HUES64 (cell line): Measurements from ENCODE around the gene PLEKHB2. TPM values are rescaled to one million over a fixed set of nuclear protein-coding genes. Genes with fewer than 3 reads are reported as not detected.
"Not testable (repeated sequence)": the region's sequence is repeated elsewhere in the genome, so short reads cannot be mapped to it uniquely, and the experiment has no call there.

ENCODE experiments used
- H3K27ac ChIP-seq: 2 replicates; pipeline ENCODE4 v1.7.0; 2013; ENCODE audit warnings: low read depth, low read length, inconsistent platforms
- H3K27me3 ChIP-seq: 2 replicates; pipeline ENCODE4 v1.6.1; 2013; ENCODE audit warnings: mild to moderate bottlenecking, low read length; ENCODE audit not compliant: insufficient read depth
- H3K36me3 ChIP-seq: 2 replicates; pipeline ENCODE4 v1.6.1; 2013; ENCODE audit warnings: mild to moderate bottlenecking, low read length; ENCODE audit not compliant: insufficient read depth
- H3K4me1 ChIP-seq: 2 replicates; pipeline ENCODE4 v1.6.1; 2013; ENCODE audit warnings: mild to moderate bottlenecking, low read length, moderate library complexity; ENCODE audit not compliant: insufficient read depth
- H3K4me3 ChIP-seq: 2 replicates; pipeline ENCODE4 v1.5.1; 2013; ENCODE audit warnings: mild to moderate bottlenecking, low read length, moderate library complexity
- H3K9ac ChIP-seq: 2 replicates; pipeline ENCODE4 v1.6.1; 2013; ENCODE audit warnings: mild to moderate bottlenecking, low read depth, low read length
- H3K9me3 ChIP-seq: 2 replicates; pipeline ENCODE4 v1.6.1; 2013; ENCODE audit warnings: low read depth, low read length; ENCODE audit not compliant: insufficient read depth
- WGBS: fragments of 150-250, 120-280 bp; methylation state at CpG from one replicate; pipeline ENCODE4 v1.1.7; 2013; ENCODE audit warnings: missing lambda C conversion rate; 5-methylcytosine and 5-hydroxymethylcytosine counted together
- polyA plus RNA-seq, 2 experiments: library from polyadenylated mRNA; stranded (reverse); fragments of 50-300 nt; gene quantifications; one replicate each; pipeline ENCODE4 v1.2.3, GENCODE V29; 2013

PLEKHB2 gene
- polyA plus RNA-seq (2013, experiment 1 of 2), result 48.7 TPM
- 53.9 TPM for polyA plus RNA-seq (2013, experiment 2 of 2)

GRCh38 chr2:131105156-131105949, at the start of gene PLEKHB2:
Gene PLEKHB2, plus strand, starts transcription at chr2:131105336. Its CDS starts 15,606 bp downstream, at chr2:131120942.
- 0 out of 2 replicates have a peak, but pooled peaks cover 9% of the 10 kb centered on the region for H3K36me3 ChIP-seq
- peak within 1 kb of the TSS; percentile 81 for H3K9ac ChIP-seq
- H3K4me1 ChIP-seq, result peaks cover 14% of the 10 kb centered on the region
- under 1% methylated on average over 66 of the region's 66 CpGs for WGBS
- peak within 1 kb of the TSS; percentile 90 for H3K4me3 ChIP-seq
- H3K27ac ChIP-seq, result peak within 1 kb of the TSS; percentile 53
- no peaks in the 10 kb centered on the region for H3K9me3 ChIP-seq
- H3K27me3 ChIP-seq, result no peaks in the 10 kb centered on the region

- no peaks in the 10 kb centered on the region for H3K9me3 ChIP-seq
- no peak overlapping the region for H3K4me3 ChIP-seq
- 96% methylated on average over 5 of the region's 5 CpGs for WGBS
- H3K36me3 ChIP-seq, result peaks cover 91% of the 10 kb centered on the region
- no peak overlapping the region for H3K27ac ChIP-seq
- no peaks in the 10 kb centered on the region for H3K27me3 ChIP-seq
- no peak overlapping the region for H3K9ac ChIP-seq
- H3K4me1 ChIP-seq, result no peaks in the 10 kb centered on the region
These were observed 48.8 kb upstream of the PLEKHB2 start for GRCh38 chr2:131056204-131056931.

DNA sequence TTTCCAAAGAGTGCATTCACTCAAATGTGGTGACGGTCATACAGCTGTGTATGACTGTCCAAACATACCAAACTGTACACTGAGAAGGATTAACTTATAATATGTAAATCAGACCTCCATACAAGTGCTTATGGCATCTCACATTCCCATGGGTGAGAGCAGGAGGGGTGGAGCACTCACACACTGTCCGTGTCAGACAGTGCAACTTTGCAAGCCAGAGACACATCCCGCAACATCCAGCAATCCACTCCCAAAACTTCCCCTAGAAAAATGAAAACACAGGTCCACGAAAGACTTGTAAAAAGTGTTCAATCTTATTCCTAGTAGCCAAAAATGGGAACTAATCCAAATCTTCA, 48.2 kb upstream of the PLEKHB2 start:
- Histone ChIP-seq H3K4me3 (no peak overlapping the region), H3K4me1 (no peaks in the 10 kb centered on the region), H3K9me3 (no peaks in the 10 kb centered on the region), H3K36me3 (peaks cover 91% of the 10 kb centered on the region), H3K9ac (no peak overlapping the region), H3K27me3 (no peaks in the 10 kb centered on the region), H3K27ac (no peak overlapping the region)
- WGBS, result 95% methylated on average over 4 of the region's 4 CpGs

DNA sequence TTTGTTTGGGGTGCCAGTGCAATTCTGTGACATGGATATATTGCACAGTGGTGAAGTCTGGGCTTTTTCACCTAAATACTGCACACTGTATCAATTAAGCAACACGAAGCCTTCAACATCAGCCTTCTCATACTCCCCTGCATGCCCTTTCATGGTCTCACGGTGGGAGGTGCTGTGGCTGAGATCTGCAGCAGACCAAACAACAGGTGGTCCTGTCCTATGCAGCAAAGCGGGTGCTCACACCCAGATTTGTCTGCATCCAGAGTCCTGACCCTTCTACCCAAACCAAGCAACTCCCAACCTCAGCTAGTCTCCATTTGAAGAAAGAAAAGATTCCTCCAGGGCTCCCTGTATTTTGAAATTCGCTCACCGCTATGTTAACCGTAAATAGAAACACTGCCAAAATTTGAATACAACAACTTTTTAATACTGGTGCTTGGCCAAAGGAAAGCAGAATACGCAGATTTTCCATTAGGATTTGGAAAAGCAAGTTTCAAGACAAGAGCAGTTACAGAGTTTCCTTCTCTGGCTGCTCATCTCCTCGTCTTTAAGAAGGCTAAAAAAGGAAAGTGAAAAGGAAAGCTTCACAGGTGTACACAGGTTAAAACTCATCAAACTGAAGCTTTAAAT, 46.8 kb upstream of the PLEKHB2 start:
- 95% methylated on average over 8 of the region's 8 CpGs for WGBS

DNA sequence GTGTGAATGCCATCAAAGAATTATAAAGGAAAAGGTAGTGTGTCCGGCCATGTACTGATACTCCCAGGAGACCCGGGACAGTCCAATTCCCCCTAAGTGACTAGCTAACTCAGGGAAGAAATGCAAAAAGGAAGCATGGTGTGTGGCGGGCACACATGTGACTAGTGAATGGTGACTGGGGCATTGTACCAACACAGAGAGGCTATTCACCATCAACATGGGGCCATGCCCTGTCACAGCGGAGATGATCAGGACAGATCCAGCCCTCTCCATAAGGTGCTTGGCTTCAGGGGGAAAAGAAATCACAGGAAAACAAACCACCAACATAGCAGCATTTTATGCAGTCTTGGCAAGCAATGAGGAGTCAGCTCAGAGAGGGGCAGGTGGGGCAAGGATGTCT, 46.2 kb upstream of the PLEKHB2 start:
- no peaks in the 10 kb centered on the region for H3K27me3 ChIP-seq
- H3K4me3 ChIP-seq, result no peak overlapping the region
- H3K9me3 ChIP-seq, result no peaks in the 10 kb centered on the region
- WGBS, result 94% methylated on average over 4 of the region's 4 CpGs
- no peak overlapping the region for H3K27ac ChIP-seq
- no peaks in the 10 kb centered on the region for H3K4me1 ChIP-seq
- H3K36me3 ChIP-seq, result peaks cover 90% of the 10 kb centered on the region
- H3K9ac ChIP-seq, result no peak overlapping the region

More for the DNA sequence above, 46.8 kb upstream of the PLEKHB2 start:
- Histone ChIP-seq H3K36me3 (peaks cover 90% of the 10 kb centered on the region), H3K4me3 (no peak overlapping the region), H3K27me3 (no peaks in the 10 kb centered on the region), H3K9ac (no peak overlapping the region), H3K9me3 (no peaks in the 10 kb centered on the region), H3K27ac (no peak overlapping the region), H3K4me1 (no peaks in the 10 kb centered on the region)

- WGBS, result 93% methylated on average over 8 of the region's 11 CpGs
- Histone ChIP-seq H3K4me1 (no peaks in the 10 kb centered on the region), H3K4me3 (no peak overlapping the region), H3K36me3 (peaks cover 73% of the 10 kb centered on the region), H3K9me3 (no peaks in the 10 kb centered on the region), H3K9ac (no peak overlapping the region), H3K27me3 (no peaks in the 10 kb centered on the region), H3K27ac (no peak overlapping the region)
These were observed 41.4 kb upstream of the PLEKHB2 start for GRCh38 chr2:131063501-131064283.

DNA sequence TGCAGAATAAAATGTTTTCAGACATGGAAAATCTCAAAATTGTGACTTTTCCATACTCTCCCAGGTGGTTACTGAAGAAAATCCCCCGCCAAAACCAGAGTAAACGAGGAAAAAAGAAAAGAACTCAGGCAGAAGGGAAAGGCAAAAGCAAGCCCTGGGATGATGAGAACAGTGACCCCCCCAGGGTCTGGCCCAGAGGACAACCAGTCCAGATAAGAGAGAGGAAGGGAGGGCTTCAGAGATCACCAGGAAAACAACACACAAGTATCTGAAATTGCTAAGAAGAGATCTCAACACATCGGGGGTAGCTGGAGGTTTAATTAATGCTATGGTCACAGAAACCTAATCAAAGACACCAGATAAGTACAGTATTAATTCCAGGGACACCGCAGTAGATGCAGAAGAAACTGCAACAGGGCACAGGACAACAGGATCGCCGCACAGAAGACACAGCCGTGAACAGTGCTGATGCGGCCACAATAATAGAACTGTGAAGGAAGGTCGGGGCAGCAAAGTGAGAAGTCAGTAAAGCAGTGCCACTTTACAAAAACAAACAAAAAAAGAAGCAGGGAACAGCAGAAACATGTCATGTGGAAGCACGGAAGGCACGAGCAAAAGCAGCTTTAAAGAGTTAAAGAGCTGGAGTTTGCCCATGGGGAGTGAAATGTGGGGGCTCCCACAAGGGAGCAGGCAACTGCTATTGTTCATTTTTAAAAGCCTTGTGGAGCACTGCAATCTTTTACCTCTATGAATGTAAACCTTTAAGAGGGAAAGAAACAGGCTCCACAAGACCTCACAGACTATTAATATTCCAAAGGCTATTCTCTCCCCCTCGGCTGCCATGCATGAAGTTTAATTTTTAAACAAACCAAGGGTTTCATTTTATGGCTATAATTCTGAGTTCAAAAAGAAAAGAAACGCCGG, 40.3 kb upstream of the PLEKHB2 start:
- WGBS, result 94% methylated on average over 14 of the region's 14 CpGs
- H3K9ac ChIP-seq, result no peak overlapping the region
- H3K36me3 ChIP-seq, result peaks cover 71% of the 10 kb centered on the region

DNA sequence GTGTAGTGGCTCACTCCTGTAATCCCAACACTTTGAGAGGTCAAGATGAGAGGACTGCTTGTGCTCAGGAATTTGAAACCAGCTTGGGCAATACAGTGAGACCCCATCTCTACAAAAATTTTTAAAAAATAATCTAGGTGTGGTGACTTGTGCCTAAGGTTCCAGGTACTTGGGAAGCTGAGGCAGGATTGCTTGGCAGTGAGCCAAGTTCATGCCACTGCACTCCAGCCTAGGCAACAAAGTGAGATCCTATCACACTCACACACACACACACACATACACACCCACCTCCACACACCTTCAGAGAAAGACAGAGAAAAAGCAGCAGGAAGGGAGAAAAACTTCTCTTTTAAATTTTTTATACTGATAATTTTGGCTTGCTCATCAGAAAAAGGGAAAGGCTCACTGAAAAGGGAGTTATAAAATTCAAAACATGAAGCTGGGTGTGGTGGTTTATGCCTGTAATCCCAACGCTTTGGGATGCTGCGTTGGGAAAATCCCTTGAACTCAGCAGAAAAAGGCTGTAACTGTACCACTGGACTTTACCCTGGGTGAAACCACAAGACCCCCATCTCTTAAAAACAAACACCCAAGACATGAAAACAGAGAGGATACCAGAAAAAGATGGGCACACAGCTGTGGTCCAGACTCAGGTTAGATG, 37.5 kb upstream of the PLEKHB2 start:
- Histone ChIP-seq H3K9ac (no peak overlapping the region), H3K27ac (no peak overlapping the region), H3K36me3 (peaks cover 75% of the 10 kb centered on the region), H3K9me3 (no peaks in the 10 kb centered on the region), H3K4me1 (no peaks in the 10 kb centered on the region), H3K27me3 (no peaks in the 10 kb centered on the region), H3K4me3 (no peak overlapping the region)
- 96% methylated on average over 2 of the region's 2 CpGs for WGBS

More for the DNA sequence above, 40.3 kb upstream of the PLEKHB2 start:
- H3K4me1 ChIP-seq, result no peaks in the 10 kb centered on the region
- no peaks in the 10 kb centered on the region for H3K27me3 ChIP-seq
- no peaks in the 10 kb centered on the region for H3K9me3 ChIP-seq
- H3K27ac ChIP-seq, result no peak overlapping the region
- H3K4me3 ChIP-seq, result no peak overlapping the region

- 95% methylated on average over 6 of the region's 6 CpGs for WGBS
- H3K27me3 ChIP-seq, H3K27ac ChIP-seq, H3K4me3 ChIP-seq, H3K9me3 ChIP-seq, H3K4me1 ChIP-seq, H3K9ac ChIP-seq: not testable (repeated sequence)
- peaks cover 75% of the 10 kb centered on the region for H3K36me3 ChIP-seq
These were observed 37.0 kb upstream of the PLEKHB2 start for GRCh38 chr2:131068172-131068571.

- H3K27ac ChIP-seq, H3K4me3 ChIP-seq, H3K4me1 ChIP-seq, H3K27me3 ChIP-seq, H3K9ac ChIP-seq, H3K9me3 ChIP-seq: not testable (repeated sequence)
- WGBS, result 97% methylated on average over 15 of the region's 15 CpGs
- H3K36me3 ChIP-seq, result peaks cover 90% of the 10 kb centered on the region
These were observed 29.6 kb upstream of the PLEKHB2 start for GRCh38 chr2:131075578-131075977.
